Colon (tissue), 2 donors: Measurements from ENCODE around the gene KCNK4.
"Not testable (repeated sequence)": the region's sequence is repeated elsewhere in the genome, so short reads cannot be mapped to it uniquely, and the experiment has no call there.

Source experiments
- FAIRE-seq: peaks from 2 replicates; lab custom pipeline; 2012; peaks lifted over from hg19 to GRCh38; lab: Jason Lieb, UNC
- donor health status: control.
- donor health status: control.

The KCNK4 gene

DNA sequence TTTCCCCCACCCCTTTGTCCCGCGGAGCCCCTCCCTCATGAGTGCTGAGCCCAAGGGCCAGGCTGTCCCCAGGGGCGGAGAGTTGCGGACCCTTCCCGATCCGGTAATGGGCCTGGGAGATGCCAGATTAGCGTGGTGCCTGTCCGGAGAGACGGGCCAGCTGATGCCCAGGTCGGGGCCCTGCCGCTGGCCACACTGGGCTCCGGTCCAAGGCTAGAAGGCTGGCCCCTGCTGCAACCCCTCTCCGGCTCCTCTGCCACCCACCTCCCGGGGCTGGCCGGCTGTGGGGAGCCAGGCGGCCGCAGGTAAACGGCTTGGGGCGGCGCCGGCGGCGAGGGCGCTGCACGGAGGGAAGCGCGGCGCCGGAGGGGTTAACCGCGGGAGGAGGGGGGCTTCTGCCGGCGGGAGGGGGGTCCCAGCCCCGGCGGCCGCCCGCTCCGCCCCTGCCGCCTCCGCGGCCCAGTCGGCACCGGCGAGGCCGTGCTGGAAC, at the start of gene KCNK4:
TSS of gene KCNK4 (plus strand) at position 41 of the 490 bp plus-strand sequence. CDS start 1,717 bp downstream, outside the sequence.
- no peak for FAIRE-seq

DNA sequence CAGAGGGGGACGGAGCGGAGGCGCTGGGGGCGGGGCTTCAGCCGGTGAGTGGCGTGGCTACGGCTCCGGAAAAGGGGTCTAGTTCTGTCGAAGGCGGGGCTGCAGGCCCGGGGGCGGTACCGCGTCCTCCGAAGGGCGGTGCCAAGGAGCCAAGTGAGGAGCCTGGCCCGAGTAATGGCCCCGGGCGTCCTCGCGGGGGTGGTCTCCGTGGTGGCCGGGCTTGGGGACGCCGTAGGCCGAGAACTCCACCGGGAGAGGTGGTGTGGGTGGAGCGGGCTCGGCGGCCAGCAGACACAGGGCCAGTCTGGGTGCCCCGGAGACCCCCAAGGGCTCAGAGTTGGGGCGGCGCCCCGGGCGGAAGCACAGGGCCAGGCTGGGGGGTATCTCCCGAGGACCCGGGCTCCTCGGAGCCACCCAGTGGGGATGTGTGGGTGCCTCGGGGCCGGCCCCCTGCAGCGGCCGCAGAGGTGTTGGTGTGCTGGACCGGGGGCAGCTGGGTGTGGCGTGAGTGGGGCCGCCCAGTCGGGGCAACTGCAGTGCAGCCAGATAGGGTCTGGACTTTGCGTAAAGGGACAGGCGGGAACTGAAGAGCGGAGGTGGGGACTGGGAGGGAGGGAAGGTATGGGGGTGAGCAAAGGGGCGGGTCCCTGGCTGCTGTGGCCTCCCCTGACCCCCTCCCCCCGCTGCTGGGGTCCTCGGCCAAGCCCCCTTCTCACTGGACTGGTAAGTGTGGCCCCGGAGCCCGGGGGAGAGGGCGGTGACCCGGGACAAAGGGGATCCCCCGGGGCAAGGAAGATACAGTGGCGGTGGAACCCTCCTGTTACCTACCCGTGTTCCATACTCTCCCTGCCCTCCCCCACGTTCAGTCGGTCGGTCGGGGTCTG, 49.4 kb upstream of the KCNK4 start:
- no peak for FAIRE-seq

DNA sequence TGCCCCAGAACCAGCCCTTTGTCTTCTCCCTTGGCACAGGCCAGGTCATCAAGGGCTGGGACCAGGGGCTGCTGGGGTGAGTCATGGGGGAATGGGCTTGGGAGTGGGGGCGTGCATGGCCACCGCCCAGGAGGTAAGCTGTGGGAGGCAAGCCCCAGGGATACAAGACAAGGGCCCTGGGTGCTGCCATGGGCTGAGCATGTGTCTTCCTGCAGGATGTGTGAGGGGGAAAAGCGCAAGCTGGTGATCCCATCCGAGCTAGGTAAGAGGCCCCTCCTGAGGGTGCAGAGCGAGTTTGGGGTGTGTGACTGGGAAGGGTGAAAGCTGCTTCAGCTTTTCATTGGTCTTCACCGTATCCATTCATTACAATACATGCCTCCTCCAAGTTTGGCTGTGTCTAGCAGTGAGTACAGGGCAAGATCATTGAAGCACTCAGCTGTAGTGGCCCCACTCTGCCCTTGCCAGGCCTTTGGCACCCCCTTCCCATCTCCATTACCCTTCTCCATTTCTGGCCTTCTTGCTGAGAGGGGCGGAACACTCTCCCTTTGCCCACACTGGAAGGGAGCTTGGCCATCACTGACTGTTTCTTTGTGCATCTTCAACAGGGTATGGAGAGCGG, 47.8 kb upstream of the KCNK4 start:
- FAIRE-seq: no peak

DNA sequence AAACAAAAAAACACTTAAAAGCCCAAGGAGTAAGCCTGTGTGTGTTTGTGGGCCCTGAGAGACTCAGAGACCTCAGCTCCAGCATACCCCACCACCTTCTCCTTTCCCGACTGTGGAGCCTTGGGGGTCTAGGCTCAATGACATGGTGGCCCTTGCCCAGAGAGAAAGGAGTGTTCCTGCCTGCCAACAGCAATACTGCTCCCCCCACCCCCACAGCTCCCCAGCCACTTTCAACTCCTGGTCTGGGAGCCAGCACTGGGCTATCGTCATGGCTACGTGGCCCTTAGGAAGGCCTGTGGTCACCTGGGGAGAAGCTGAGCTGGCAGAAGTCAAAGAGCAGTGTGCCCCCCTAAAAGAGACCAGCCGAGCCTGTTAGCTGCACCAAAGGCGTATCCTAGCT, 47.0 kb upstream of the KCNK4 start:
- no peak for FAIRE-seq

DNA sequence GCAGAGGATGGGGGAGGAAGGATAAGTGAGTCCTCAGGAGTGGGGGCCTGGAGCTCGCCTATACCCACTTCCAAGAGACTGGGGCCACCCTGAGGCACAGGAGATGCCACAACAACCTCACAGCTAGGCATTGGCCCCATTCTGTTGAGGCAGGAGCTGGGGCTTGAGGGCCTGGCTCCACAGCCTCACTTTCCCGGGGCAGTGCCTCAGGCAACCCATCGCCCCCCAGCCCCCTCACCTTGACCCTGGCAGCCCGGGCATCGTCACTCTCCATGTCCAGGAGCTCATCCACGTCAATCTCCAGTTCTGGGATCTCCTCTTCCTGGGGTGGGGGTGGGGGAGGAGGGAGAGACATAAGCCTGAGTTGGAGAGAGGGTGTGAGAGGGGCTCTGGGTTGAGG, 46.1 kb upstream of the KCNK4 start:
- FAIRE-seq: no peak

DNA sequence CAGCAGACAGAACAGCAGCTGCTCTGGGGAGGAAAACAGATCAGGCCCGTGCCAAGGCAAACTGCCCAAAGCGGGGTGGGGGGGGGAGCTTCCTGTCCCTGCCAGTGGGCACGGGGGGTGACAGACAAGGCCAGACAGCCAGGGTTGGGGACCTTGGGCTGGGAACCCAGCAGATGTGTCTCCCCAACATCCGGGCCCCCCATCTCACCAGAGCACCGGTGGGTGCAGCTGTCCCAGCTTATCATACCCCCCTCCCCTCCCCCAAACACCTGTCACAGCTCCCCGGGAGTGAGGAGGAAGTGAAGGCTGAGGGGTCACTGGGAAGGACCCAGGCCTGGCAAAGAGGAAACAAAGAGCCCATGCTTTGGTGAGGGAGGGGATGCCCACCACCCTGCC, 45.7 kb upstream of the KCNK4 start:
- FAIRE-seq: no peak

DNA sequence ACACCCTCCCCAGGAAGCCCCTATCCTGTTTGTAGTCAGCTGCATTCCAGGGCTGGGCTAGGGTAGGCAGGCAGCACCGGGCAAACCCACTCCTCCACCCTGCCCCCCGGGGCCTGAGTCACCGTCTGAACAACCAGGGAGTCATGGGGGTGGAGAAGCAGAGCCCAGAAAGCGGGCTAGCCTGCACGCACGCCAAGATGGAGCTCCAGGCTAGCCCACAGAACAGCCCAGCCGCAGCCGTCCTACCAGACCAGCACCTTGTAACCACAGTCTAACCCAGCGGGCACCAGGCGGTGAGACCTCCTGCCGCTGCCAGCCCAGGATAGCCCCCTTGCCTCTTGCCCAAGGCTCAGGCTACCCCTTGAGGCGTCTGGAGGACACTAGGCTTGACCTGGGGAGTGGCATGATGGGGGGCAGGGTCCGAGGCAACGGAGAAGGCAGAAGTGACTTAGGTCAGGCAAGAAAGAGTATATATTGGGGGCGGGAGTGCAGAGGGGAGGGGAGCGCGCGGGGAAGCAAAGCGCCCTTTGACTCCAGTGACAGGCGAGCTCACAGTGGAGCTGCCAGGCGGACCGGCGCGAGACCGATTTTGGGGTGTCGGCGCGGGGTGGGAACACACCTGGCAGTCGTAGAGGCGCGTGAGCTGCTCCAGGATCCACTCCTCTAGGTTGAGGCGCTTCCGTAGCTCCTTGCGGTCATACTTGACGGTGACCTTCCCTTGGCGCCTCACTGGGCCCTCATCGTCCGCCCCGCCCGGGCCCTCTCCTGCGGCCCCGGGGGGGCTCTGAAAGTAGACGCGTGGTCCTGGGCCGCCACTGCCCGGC, 45.1 kb upstream of the KCNK4 start:
- FAIRE-seq: no peak

DNA sequence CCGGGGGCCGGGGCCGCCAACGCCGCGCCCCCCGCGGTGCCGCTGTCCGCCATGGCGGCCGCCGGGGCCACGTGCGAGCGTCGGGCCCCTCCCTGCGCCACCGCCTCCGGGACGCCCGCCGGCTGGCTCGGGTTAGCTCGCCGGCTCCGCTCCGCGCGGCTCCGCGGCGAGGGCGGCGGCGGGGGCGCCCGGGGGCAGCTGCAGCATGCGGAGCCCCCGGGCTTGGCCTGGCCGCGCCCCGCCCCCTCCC, 44.6 kb upstream of the KCNK4 start:
- FAIRE-seq: not testable (repeated sequence)

DNA sequence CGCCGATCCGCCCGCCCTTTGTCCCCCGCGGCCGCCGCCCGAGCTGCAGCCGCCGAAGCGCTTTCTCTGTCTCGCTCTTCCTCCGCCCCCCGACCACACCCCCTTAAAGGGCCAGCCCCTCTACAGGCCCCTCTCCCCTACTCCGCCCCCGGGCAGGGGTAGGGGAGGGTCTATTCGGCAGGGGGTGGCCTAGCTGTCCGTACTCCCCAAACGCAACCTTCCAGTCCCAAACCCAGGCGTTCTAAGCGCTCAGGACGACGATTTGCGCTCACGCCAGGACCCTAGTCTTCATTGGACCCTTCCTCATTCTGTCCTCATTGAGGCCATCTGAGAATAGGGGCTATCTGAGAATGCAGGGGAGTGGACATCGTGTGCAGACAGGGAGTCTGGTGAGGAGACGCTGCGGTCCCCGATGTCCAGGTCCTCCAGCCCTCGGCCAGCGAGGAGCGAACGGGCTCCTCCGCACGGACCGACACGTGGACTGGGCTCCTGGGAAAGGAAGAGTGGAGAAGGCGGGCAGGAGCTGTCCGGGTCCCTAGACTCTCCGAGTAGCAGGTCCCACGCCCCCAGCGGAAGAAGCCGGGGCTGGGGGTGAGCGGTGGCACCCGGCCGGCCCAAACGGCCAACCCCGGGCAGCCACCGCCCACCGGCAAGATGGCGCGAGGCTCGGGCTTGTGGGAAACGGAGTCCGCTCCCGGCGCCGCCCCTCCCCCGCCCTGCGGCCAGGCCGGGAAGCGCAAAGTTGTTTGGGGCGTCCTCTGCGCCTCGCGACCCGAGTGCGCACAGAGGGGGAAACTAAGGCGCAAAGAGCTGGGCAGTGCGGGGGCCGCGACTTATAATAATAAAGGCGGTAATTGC, 44.0 kb upstream of the KCNK4 start, which contains the start of gene PPP1R14B:
TSS of gene PPP1R14B (minus strand) at position 73 of the 858 bp plus-strand sequence. CDS start 270 bp downstream, outside the sequence.
- no peak for FAIRE-seq

DNA sequence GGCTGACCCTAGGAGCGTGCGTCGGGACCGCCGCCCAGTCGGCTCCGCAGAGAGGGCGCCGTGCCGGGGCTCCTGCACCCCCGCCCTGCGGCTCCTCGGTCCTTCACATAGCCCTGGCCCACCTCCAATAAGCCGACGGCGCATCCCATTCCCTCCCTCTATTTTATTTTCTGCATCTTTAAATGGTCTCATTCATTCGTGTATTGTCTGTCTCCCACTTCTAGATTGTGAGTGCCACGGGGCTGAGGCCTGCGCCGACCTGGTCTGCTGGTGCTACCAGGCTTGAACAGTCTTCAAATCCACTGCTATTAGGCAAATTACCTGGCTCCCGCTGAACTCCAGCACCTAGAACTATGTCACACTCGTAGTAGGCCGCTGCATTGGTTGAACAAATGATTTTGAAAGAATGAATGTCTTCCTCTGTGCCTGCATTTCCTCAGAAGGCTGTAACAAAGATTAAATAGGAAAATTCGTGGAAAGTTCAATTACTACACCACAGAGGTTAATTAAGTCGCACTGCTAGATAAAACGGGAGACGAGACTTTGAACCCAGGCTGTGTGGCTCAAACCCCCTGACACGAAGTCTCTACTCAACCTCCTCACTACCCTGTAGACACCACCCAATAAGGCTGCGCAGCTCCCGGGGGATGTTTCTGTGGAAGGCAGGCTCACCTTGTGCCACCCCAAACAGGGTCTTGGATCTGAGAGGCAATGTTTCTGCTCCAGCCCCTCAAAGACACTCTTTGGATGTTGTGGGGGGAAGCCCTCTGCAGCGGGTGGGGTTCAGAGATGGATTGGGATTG, 43.2 kb upstream of the KCNK4 start:
- no peak for FAIRE-seq

DNA sequence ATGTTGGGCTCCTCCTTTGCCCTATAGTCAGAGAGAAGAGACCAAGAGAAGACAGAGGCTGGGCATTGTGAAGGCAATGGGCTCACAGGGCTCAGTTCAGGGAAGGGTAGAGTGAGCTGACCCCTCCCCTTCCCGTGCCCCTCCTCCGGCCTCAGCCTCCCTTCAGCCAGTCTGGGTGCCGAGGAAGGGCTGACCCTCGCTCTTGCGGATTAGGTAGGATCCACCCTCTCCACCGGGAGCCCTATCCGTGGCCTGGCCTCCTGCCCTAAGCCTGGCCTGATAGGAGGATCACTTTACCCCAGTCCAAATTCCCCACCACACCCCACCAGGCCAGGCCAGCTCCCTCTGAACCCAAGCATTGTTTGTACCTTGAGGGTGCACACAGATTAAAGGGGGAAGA, 42.5 kb upstream of the KCNK4 start:
- FAIRE-seq: no peak

DNA sequence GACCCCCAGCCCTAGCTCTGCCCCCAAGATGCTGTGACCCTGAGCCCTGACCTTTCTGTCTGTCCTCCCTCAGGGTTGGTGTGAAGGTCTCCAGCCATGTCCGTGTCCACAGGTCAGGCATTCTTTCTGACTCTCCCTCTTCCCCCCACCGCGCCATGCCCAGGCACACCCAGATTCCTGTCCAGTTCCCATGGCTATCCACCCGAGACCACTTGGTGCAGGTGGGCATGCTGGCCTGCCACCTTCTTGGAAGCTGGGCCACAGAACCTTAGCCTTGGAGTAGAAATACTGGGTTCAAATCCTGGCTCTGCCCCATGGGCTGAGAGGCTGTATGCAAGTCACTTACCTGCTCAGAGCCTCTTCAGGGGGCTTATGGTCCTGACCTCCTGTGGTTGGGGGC, 42.1 kb upstream of the KCNK4 start:
- no peak for FAIRE-seq

DNA sequence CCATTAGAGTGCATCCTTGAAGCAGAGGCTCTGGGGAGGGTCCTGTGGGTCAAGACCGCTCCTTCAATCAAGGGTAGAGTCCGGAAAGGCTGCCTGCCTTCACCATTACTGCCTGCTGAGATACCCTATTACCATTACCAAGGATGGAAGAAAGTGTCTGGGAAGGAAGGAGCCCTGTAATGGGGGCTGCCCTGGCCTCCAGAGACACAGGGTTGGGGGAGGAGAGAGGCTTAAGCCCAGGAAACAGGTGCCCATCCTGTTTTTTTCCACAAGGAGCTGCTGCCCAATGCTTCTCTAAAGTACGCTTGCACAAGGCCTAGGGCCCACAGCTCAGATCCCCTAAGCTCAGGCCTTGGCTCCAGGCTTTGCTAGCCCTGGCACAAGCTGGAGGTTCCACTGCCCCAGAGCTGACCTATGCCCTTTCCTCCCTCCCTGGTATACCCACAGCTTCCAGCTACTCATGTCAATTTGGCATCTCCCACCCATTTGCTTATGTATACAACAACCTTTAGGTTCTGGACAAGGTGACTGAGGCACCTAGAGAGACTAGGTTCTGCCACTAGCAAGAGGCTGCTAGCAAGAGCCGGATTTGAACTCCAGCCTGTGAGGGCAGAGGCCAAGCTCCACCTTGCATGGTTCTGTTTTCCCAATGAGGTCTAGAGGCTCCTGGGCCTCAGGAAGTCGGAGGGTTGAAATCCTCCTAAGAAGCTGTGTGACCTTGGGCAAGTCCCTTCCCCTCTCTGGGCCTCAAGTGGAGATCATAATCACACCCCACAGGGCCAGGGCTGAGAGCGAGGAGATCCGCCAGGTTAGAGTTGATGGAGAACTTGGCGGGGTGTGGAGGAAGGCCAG, 41.3 kb upstream of the KCNK4 start:
- FAIRE-seq: no peak

DNA sequence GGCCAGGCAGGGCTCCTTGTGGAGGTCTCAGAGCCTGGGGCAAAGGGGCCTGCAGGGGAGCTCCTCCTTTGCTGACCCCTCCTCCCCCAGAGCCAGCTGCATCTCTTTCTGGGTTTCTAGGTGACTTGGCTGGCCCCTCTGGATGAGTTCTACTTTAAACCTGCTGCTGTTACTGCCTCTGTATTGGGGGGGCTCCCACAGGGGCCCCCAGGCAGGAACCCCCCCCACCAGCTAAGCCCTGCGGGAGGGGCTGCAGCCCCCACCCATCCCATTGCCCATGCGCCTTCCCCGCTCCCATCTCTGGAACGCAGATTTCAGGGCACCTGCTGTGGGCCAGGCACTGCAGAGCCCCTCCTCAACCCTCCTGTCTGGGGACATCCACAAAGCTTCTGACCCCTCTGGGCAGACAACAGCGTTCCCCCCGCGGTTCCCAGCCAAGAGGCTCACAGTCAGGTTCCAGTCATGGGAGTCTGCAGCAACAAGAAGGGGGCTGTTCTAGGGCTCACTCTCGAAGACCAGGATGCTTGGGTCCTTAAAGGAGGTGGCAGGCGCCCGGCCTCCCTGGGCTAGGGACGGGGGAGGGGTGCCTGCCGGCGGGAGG, 40.6 kb upstream of the KCNK4 start:
- no peak for FAIRE-seq

DNA sequence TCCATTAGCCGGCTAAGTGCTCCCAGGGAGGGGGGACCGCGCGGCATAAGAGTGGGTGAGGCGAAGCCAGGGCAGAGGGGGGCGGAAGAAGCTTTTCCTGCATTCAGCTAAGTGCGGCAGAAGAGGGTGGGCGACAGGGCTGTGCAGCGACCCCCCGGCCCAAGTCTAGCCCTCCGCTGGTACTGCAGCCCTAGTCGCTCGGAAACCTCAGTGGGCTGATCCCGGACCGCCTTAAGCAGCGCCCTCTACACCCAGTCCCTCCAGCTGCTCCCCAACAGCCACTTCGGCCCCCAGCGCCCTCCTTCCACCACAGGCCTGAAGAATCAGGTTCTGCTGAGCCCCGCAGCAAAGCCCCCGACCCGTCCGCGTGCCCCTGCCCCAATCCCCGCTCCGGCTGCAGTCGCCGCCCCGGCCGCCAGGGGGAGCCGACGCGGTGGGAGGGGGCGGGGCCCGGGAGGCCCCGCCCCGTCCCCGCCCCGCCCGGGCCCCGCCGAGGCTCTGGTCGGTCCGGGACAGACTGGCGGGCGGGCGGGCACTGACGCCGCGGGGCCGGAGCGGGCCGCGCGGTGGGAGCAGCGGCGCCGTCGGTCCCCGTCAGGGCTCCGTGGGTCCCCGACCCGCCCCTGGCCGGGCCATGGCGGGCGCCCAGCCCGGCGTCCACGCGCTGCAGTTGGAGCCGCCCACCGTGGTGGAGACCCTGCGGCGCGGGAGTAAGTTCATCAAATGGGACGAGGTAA, 39.9 kb upstream of the KCNK4 start, which contains the start of gene PLCB3:
TSS of gene PLCB3 (plus strand) at position 515 of the 737 bp plus-strand sequence. CDS start at position 635, 120 bp downstream.
- FAIRE-seq: no peak

DNA sequence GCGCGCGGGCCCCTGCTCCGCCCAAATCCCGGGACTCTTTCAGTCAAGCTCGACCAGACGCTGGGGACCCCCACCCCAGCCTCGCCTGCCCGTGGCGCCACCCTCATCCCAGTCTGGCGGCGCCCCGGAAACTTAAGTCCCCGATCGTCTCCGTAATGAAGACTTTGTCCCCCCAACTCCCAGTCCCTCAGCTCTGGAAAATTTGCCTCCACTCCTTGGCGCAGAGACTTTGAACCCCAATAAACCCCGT, 39.4 kb upstream of the KCNK4 start:
- no peak for FAIRE-seq

DNA sequence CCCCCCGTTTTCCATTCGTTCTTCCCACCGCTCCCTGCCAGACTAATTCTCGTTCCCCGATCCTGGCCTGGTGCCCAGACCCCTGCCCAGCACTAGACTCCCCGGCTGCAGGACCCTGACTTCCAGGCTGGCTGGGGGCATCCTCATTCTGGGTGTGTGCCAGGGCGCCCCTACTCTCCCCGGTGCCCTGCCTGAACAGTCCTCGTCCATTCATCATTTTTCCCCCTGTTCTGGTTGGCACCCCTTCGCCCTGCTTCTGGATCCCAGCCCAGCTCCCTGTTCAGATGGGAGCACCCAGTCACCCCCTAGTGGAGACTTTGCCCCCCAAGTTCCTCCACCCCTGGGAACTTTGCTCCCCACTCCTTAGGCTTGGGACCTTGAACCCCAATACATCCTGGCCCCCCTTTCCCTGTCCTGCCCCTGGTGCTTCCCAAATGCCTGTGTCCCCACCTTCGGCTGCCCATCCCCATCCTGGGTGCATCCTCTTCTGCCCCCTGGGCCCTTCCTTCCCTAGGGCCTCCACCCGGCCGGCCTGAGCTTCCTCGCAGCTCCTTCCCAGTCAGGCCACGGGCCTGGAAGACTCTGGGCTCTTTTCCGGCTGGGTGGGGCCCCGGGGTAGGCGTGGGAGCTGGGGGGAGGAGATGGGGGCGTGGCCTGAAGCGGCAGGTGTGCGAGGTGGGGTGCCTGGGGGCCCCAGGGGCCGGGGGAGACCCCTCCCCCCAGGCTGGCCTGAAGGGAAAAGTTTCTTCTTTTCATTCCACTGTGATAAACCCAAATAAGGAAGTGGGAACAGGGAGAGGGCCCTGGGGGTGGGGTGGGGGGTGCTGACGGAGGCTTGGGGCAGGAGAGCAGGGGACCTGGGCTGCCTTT, 38.9 kb upstream of the KCNK4 start:
- FAIRE-seq: no peak

DNA sequence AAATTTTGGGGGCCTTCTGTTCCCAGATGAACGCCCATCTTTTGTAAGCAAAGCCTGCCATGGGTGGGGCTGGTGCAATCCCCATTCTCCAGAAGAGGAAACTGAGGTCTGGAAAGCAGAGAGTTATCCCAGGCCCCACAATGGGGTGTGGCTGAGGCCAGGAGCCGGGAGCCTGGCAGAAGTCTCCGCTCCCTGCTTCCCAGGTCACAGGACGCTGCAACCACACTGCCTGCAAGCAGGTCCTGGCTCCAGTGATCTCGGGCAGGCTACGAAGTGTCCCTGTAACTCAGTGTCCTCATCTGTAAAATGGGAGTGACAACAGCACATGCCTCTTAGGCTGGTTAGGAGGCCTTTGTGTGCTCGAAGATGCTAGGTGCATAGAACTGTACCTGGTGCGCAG, 38.1 kb upstream of the KCNK4 start:
- no peak for FAIRE-seq
